Dendritic cell treated with granulocyte-macrophage colony-stimulating factor and Interleukin-4, amounts not matched to agents 40 ng/mL and 50 ng/mL, for 4 days (primary cell): ENCODE data around the gene ETNK1.

Source experiments
- H3K27ac Mint-ChIP-seq: one replicate; pipeline ENCODE4 v1.8.0; 2022; ENCODE audit warnings: mild to moderate bottlenecking, mixed read lengths
- H3K27me3 Mint-ChIP-seq: one replicate; pipeline ENCODE4 v1.8.0; 2022; ENCODE audit warnings: mild to moderate bottlenecking, mixed read lengths
- H3K36me3 Mint-ChIP-seq: one replicate; pipeline ENCODE4 v1.8.0; 2022; ENCODE audit warnings: low read depth, mixed read lengths
- H3K4me1 Mint-ChIP-seq: one replicate; pipeline ENCODE4 v1.8.0; 2022; ENCODE audit warnings: low read depth, mixed read lengths
- H3K4me3 Mint-ChIP-seq: one replicate; pipeline ENCODE4 v1.8.0; 2022; ENCODE audit warnings: mild to moderate bottlenecking, moderate library complexity, mixed read lengths
- H3K9me3 Mint-ChIP-seq: one replicate; pipeline ENCODE4 v1.8.0; 2022; ENCODE audit warnings: mixed read lengths
- intact Hi-C: fragments of 100-400 bp; cut with micrococcal nuclease; formaldehyde crosslinking; loops from one replicate; pipeline ENCODE4 v1.15.0; 2022

ETNK1 gene

DNA sequence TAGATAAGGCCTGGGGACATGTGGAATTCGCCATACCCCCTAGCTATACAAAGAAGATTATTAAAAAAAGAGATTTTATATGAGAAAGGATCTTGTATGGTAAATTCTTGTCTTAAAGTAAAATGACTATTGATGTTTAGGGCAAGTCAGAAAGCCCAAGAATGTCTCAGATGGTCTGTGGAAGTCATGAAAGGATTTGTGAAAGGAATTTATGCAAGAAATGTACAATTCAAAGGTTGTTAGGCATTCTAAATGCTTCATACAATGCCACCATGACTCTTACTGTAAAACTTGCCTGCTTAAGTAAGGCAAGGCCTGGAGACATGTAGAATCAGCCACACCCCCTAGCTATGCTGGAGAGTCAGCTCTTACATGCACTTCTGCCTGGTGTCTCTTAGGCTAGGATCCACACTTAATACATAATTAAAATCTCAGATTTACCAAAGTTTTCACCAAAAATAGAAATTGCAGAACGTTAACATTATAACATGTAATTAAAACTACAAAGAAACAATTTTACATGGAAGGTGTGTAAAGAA, 8.9 kb upstream of the ETNK1 start:
- intact Hi-C loops, result no loop called here
- Mint-ChIP-seq H3K9me3 (peaks cover 43% of the 10 kb centered on the region), H3K36me3 (no peaks in the 10 kb centered on the region), H3K4me1 (no peaks in the 10 kb centered on the region), H3K4me3 (no peak overlapping the region), H3K27me3 (no peaks in the 10 kb centered on the region), H3K27ac (no peak overlapping the region)

DNA sequence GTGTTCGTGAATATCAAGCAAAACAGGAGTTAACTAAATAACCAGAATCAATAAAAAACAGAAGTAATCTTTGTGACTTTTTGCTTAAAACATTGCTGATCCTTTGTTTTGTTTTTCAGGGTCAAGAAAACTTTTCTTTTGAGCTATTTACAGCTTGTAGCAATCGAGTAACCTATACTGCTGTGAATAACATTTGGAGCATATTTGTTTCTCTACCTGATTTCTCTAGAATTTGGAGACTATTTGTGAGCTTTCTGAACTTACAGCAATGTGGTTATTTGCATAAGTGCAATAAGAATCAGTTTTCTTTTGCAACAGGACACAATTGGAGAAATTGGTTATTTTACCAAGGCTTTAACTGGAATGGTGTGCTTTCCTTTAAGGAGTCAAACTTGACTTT, 7.3 kb upstream of the ETNK1 start:
- H3K27ac Mint-ChIP-seq, result no peak overlapping the region
- peaks cover 27% of the 10 kb centered on the region for H3K9me3 Mint-ChIP-seq
- intact Hi-C loops, result no loop called here
- H3K27me3 Mint-ChIP-seq, result no peaks in the 10 kb centered on the region
- H3K4me1 Mint-ChIP-seq, result no peaks in the 10 kb centered on the region
- no peaks in the 10 kb centered on the region for H3K36me3 Mint-ChIP-seq
- no peak overlapping the region for H3K4me3 Mint-ChIP-seq

DNA sequence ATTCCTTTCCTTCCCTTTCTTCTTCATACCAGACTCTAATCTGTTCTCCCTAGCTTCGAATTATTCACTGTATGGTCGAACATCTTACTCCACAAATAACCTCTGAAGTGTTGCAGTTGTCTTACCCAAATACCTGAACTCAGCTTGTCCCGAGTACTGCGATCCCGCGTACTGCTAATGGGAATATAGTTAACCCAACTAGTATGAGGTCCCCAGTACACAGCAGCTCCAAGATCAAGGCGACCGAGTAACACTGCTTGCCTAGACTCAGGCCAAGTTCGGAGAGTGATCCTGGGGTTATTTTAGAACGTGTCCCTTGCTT, 462 bp upstream of the ETNK1 start:
- Mint-ChIP-seq H3K4me3 (peak overlapping the region; percentile 98), H3K27ac (peak overlapping the region; percentile 100), H3K27me3 (no peaks in the 10 kb centered on the region), H3K36me3 (peaks cover 11% of the 10 kb centered on the region), H3K9me3 (no peaks in the 10 kb centered on the region), H3K4me1 (peaks cover 6% of the 10 kb centered on the region)
- intact Hi-C loops, result no loop called here

DNA sequence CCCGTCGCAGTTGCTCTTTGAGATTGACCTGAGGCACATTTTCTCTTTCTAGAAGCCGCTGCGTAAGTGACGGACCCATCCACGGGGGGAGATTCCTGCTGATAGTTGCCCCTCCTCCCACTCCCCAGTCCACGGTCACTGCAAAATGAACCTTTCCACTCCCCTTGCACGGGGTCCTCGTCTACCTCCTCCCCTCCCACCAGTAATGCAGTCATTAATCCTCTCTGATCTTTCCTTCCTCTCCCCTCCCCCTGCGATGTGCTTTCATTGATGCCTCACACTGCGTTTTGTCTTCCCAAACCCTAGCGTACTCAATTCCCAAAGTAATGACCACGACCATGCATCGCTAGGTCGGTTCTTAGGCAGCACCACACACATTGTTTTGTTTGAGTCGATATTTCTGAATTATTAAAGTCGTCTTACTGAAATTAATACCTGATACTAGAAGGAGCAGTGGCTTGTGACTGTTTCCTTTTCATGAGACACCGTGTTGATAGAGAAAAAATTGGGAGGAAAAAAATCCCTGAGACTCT, 857 bp downstream of the ETNK1 start:
- H3K9me3 Mint-ChIP-seq, result no peaks in the 10 kb centered on the region
- H3K27me3 Mint-ChIP-seq, result no peaks in the 10 kb centered on the region
- peaks cover 15% of the 10 kb centered on the region for H3K4me1 Mint-ChIP-seq
- intact Hi-C loops, result loop anchor here (1.0 to 2.0 kb wide), 2 partner anchors 82 to 87 kb away; partner anchors contain the start of gene C2CD5
- H3K4me3 Mint-ChIP-seq, result peak overlapping the region; percentile 98
- H3K27ac Mint-ChIP-seq, result peak overlapping the region; percentile 100
- H3K36me3 Mint-ChIP-seq, result peaks cover 15% of the 10 kb centered on the region

DNA sequence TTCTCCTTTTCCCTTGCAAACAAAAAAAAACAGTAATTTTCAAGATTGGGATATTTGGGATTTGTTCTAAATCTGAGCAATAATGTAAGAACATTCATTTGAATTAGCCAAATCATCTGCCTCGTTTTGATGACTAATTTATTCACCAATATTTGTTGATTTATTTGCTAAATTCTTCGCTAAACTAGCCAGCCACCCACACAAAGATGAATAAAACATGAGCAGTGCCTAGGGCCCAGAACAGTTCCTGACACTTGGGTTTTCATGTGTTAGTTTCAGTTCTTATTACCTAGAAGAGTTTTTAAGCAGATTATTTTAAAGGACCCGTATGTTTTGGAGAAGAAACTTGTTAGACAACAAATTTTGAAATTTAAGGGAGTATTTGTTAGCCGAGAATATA, 1.4 kb downstream of the ETNK1 start:
- Mint-ChIP-seq H3K4me3 (peak overlapping the region; percentile 98), H3K27ac (peak overlapping the region; percentile 100), H3K36me3 (peaks cover 20% of the 10 kb centered on the region), H3K27me3 (no peaks in the 10 kb centered on the region), H3K9me3 (no peaks in the 10 kb centered on the region), H3K4me1 (peaks cover 19% of the 10 kb centered on the region)
- intact Hi-C loops, result loop anchor here (1.0 to 2.0 kb wide), 2 partner anchors 82 to 88 kb away; partner anchors contain the start of gene C2CD5

DNA sequence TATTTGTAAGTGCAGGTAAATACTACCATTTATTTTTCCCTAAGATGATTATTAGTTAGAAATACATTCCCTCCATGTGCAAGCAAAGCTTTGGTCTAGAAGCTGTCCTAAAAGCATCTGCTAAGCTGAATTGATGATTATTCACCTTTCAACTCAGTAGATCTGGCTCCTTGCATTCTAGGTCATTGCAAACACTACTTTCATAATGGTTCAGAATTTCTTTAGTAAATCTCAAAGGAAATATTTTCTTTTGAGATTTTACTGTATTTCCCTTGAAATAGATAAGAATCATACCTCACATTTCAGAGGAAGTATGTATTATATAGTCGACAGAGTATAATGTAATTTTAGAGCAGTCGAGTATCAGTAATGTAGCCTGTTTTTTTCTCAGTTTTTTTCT, 2.4 kb downstream of the ETNK1 start:
- Mint-ChIP-seq H3K4me1 (peaks cover 22% of the 10 kb centered on the region), H3K4me3 (peak overlapping the region; percentile 52), H3K27ac (no peak overlapping the region), H3K36me3 (peaks cover 24% of the 10 kb centered on the region), H3K9me3 (no peaks in the 10 kb centered on the region), H3K27me3 (no peaks in the 10 kb centered on the region)
- intact Hi-C loops, result loop anchor here (2.0 kb wide), 1 partner anchor 89 kb away; no protein-coding TSS in a partner anchor

DNA sequence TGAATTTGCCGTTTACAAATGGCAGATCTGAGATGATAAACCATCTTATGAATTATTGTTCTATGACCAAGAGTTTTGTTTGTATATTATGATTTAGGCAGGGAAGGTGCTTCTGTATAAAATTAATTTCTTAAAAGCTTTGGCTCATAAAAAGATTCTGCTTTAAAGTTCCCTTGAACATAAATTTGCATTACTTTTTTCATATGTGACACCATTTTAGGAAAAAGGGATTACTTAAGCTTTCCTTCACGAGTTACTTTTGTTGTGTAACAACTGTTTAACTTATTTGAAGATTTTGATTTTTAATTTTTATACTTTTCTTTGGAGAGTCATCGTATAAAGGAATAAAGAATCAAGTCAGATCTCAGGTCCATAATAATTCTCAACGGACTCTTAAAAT, 3.3 kb downstream of the ETNK1 start:
- H3K36me3 Mint-ChIP-seq, result peaks cover 31% of the 10 kb centered on the region
- H3K9me3 Mint-ChIP-seq, result no peaks in the 10 kb centered on the region
- intact Hi-C loops, result no loop called here
- H3K4me3 Mint-ChIP-seq, result no peak overlapping the region
- no peak overlapping the region for H3K27ac Mint-ChIP-seq
- H3K27me3 Mint-ChIP-seq, result no peaks in the 10 kb centered on the region
- H3K4me1 Mint-ChIP-seq, result peaks cover 25% of the 10 kb centered on the region

DNA sequence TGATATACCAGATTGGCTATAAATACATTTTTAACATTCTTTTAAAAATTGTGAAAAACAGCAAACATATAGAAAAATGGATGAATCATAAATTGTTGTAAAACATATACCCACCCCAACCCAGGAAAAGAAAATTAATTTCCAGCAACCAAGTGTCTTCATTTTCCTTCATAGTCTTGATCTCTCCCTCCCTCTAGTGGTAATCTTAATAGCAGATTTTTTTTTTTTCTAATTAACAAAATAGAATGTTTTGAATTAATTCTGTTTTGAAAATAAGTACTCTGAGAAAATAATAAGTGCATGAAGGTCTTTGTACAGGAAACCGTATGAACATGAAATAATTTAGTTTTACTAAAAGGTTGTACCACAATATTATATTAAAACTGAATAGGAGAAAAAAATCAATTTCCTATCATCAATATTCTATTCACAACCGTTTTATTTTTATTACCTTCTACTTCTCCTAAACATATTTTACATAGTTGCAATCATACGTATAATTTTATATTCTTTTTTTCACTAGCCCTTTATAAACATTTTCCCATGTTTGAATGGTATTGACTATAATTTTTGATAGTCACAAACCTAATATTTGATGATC, 7.0 kb downstream of the ETNK1 start:
- no peaks in the 10 kb centered on the region for H3K9me3 Mint-ChIP-seq
- no peak overlapping the region for H3K4me3 Mint-ChIP-seq
- peaks cover 42% of the 10 kb centered on the region for H3K36me3 Mint-ChIP-seq
- H3K27ac Mint-ChIP-seq, result peak overlapping the region; percentile 8
- intact Hi-C loops, result loop anchor here (1.0 kb wide), 1 partner anchor 103 kb away; no protein-coding TSS in a partner anchor
- H3K4me1 Mint-ChIP-seq, result peaks cover 37% of the 10 kb centered on the region
- no peaks in the 10 kb centered on the region for H3K27me3 Mint-ChIP-seq

DNA sequence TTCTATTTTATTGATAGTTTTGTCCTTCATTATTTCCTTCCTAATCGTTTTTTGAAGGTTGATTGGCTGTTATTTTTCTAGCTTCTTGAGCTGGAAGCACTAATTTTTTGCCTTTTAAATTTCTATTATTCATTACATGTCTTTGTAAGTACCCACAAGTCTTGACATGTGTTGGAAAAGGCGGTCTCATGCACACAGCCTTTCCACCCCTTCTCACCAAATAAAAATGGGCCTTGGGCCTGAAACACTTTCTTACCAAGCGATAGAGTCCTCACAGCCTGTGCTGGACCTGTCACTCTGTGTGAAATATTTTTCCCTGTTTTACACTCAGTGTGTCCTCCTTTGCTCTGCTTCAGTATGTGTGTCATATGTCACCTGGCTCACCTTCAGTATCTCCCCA, 9.9 kb downstream of the ETNK1 start:
- Mint-ChIP-seq H3K27me3 (no peaks in the 10 kb centered on the region), H3K4me3 (no peak overlapping the region), H3K4me1 (peaks cover 40% of the 10 kb centered on the region), H3K36me3 (peaks cover 53% of the 10 kb centered on the region), H3K9me3 (no peaks in the 10 kb centered on the region), H3K27ac (no peak overlapping the region)
- intact Hi-C loops, result no loop called here

DNA sequence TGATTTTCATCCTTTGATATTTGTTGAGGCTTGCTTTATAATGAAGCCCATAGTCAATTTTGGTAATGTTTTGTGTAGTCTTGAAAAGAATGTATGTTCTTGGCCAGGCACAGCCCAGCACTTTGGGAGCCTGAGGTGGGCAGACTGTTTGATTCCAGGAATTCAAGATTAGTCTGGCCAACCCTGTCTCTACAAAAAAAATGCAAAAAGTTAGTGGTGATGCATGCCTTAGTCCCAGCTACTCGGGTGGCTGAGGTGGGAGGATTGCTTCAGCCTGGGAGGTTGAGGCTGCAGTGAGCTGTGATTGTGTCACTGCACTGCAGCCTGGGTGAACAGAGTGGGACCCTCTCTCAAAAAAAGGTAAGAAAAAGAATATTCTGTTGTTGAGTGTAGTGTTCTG, 10.8 kb downstream of the ETNK1 start:
- no peak overlapping the region for H3K4me3 Mint-ChIP-seq

DNA sequence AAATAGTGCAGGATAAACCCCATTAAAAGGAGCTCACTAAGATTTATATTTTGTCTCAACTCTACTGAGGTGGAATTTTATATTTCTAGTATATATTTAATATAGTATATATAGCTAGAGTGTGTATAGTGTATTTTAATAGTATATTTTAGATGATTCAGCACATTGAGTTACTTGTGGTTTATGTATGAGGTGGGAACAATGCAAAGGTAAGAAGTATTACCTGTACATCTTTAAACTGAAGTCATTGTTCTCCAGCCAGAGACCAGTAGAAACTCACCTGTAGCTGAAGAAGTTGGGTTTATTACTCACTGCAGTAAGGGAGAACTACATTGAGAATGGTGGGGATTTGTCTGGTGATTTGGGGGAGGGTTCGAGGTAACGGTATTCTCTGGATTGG, 15.9 kb downstream of the ETNK1 start:
- H3K27me3 Mint-ChIP-seq, result no peaks in the 10 kb centered on the region
- H3K36me3 Mint-ChIP-seq, result peaks cover 29% of the 10 kb centered on the region
- H3K27ac Mint-ChIP-seq, result no peak overlapping the region
- H3K4me1 Mint-ChIP-seq, result peaks cover 24% of the 10 kb centered on the region
- H3K4me3 Mint-ChIP-seq, result no peak overlapping the region
- intact Hi-C loops, result no loop called here
- H3K9me3 Mint-ChIP-seq, result no peaks in the 10 kb centered on the region

More for the DNA sequence above, 10.8 kb downstream of the ETNK1 start:
- H3K4me1 Mint-ChIP-seq, result peaks cover 33% of the 10 kb centered on the region
- H3K9me3 Mint-ChIP-seq, result no peaks in the 10 kb centered on the region
- intact Hi-C loops, result no loop called here
- peaks cover 51% of the 10 kb centered on the region for H3K36me3 Mint-ChIP-seq
- no peaks in the 10 kb centered on the region for H3K27me3 Mint-ChIP-seq
- H3K27ac Mint-ChIP-seq, result no peak overlapping the region

DNA sequence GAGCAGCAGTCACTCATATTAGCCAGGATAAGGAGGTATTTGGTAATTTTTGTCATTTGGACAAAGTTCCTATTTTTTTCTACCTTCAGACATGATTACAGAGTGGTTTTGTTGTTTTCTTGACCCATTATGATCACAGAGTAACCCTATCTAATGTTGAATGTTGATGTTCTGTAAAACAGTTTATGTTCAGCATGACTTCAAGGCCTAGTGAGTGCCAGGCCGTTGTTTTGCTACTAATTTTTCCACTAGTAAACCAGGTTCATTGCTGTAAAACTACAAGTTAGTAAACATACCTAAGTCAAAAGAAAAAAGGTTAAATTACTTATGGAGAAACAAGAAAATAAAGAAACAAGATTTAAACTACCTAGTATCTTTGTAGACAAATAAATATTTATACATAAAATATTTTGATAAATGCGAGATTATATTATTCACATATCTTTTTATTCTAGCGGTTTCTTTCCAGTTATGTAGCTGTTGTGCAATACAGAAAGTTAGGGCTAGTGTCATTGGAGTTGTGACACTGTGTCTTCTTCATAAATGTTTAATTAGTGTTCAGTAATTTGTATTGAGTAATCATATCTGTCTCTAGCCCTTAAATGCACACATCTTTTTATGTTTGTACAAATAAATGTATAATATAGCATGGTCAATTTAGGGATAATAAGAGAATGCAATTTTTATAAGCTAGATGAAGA, 16.5 kb downstream of the ETNK1 start:
- no peak overlapping the region for H3K4me3 Mint-ChIP-seq
- no peaks in the 10 kb centered on the region for H3K9me3 Mint-ChIP-seq
- intact Hi-C loops, result no loop called here
- peaks cover 33% of the 10 kb centered on the region for H3K36me3 Mint-ChIP-seq
- no peak overlapping the region for H3K27ac Mint-ChIP-seq
- H3K27me3 Mint-ChIP-seq, result no peaks in the 10 kb centered on the region
- H3K4me1 Mint-ChIP-seq, result peaks cover 22% of the 10 kb centered on the region

DNA sequence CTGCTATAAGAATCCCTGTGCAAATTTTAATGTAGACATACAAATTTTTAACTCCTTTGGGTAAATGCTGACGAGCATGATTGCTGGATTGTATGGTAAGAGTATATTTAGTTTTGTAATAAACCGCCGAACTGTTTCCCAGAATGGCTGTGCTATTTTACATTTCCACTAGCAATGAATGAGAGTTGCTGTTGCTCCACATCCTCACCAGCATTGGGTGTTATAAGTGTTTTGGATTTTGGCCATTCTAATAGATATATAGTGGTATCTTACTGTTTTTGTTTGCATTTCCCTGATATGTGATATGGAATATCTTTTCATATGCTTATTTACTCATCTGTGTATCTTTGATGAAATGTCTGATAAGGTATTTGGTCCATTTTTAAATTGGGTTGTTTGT, 23.7 kb downstream of the ETNK1 start:
- no peak overlapping the region for H3K27ac Mint-ChIP-seq
- peaks cover 15% of the 10 kb centered on the region for H3K4me1 Mint-ChIP-seq
- intact Hi-C loops, result no loop called here
- H3K9me3 Mint-ChIP-seq, result no peaks in the 10 kb centered on the region
- H3K4me3 Mint-ChIP-seq, result no peak overlapping the region
- H3K36me3 Mint-ChIP-seq, result peaks cover 60% of the 10 kb centered on the region
- H3K27me3 Mint-ChIP-seq, result no peaks in the 10 kb centered on the region

DNA sequence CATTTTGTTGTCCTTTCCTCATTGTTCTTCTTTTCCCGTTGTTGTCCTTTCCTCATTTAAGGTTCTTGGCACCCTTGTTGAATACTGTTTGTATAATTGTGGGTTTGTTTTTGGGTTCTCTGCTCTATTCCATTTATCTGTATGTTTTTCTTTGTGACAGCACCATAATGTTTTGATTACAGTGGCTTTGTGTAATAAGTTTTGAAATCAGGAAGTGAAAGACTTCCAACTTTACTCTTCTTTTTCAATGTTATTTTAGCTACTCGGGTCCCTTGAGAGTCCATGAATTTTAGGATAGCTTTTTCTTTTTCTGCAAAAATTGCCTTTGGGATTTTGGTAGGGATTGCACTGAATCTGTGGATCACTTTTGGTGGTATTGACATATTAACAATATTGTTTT, 28.1 kb downstream of the ETNK1 start:
- Mint-ChIP-seq H3K27me3 (no peaks in the 10 kb centered on the region), H3K4me3 (no peak overlapping the region), H3K9me3 (no peaks in the 10 kb centered on the region), H3K27ac (no peak overlapping the region), H3K36me3 (peaks cover 62% of the 10 kb centered on the region), H3K4me1 (peaks cover 26% of the 10 kb centered on the region)
- intact Hi-C loops, result no loop called here
